Activated CD4-positive, alpha-beta T cell treated with anti-CD3 and anti-CD28 coated beads, Interleukin-10, Interleukin-2, amounts not matched to agents 100 ng/mL and 50 ng/mL, durations not matched to agents 16 hours and 8 hours (primary cell): ENCODE data around the gene CUEDC1.

Source experiments
- DNase-seq: peaks from one replicate; pipeline ENCODE4 v3.0.0-alpha.2; 2020

Gene CUEDC1

GRCh38 chr17:57832314-57833178, 122.7 kb downstream of the CUEDC1 start:
- no peak for DNase-seq

DNA sequence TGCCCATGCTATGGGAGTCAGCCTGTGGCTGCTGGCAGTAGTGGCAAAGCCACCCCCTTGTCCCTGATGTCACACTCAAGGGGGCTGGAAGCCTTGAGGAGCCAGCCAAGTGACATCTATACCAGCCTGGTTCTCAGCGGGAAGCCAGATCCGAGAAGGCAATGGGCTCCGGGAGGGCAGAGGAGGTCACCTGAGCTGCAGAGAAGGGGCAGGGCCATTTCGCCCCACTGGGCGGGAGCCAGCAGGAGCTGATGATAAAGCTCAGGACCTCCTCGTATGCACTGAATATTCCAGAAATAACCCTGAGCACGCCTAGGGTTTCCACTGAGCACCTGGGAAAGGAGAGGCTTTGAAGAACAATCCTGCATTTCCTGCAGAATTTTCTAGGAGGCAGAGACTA, 124.3 kb downstream of the CUEDC1 start:
- no peak for DNase-seq

- DNase-seq = no peak
Measured at GRCh38 chr17:57823469-57824401, 131.5 kb downstream of the CUEDC1 start.

GRCh38 chr17:57819867-57820266, 135.3 kb downstream of the CUEDC1 start:
- no peak for DNase-seq

DNA sequence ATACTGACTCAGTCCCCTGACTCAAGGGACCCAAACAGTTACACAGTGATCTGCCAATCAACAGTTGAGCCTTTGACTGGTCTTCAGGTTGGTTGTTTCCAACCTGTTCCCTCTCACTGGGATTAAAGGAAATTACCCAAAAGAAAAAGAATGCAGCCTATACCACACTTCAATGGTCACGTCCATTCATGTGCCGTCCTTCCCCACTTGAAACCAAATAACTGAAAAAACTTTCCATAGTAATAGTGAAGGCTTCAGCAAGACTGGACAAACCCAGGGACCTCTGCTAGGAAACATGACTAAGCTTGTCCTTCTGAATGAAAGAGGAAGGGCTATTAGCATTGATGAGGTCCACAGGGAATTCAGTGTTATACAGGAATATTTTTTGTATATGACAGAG, 135.9 kb downstream of the CUEDC1 start:
- DNase-seq = no peak

GRCh38 chr17:57818066-57818465, 137.1 kb downstream of the CUEDC1 start:
- DNase-seq = no peak

DNA sequence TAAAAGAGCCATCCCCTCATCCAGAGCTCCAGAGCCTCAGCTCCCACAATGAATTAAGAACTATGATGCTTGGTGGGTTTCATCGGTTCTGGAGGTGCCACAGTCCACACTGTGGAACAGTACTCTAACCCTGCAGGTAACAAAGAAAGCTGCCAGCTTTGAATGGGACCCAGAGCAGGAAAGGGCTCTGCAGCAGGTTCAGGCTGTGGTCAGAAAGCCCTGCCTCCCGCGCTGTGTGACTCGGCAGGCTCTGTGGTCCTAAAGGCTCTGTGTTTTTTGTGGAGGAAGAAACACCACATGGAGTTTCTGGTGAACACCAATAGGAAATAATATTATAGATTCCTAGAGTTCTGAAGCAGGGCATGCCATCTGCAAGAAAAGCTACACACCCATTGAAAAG, 137.9 kb downstream of the CUEDC1 start:
- DNase-seq = no peak

GRCh38 chr17:57814421-57814820, 140.8 kb downstream of the CUEDC1 start:
- DNase-seq = no peak

- DNase-seq = no peak
Measured at GRCh38 chr17:57811638-57812280, 143.5 kb downstream of the CUEDC1 start.
